HG03108 (cell line): ENCODE data around the gene DENND2C.
A peak's percentile ranks its signal among the peaks of the same experiment; 100 is the strongest.
"Not testable (repeated sequence)": the region's sequence is repeated elsewhere in the genome, so short reads cannot be mapped to it uniquely, and the experiment has no call there.

ENCODE experiments used
- ATAC-seq: cut with Tn5 transposase; IDR thresholded peaks from one replicate; pipeline ENCODE4 v1.9.1; 2021; ENCODE audit warnings: moderate library complexity; ENCODE audit not compliant: unreplicated experiment

Gene DENND2C

DNA sequence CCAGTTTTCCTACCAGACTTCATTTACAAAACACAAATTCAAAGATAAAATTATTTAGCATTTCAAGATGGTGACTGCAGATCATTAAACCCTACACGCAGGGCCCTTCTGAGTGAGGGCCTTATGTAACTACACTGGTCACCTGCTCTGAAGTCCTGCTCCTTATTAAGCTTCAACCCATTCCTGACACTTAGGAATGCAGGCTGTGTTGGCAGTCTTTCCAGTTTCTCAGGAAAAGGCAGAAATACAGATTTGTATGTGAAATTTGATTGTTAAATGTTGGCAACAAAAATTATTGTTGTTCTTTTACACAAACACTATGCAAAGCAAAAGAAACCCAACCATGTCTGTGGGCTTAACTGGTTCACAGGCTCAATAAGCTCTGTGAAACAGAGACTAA lies 62.6 kb downstream of the DENND2C start:
- ATAC-seq, result no peak

- ATAC-seq, result no peak
Observed at GRCh38 chr1:114597949-114598348, 71.9 kb downstream of the DENND2C start.

GRCh38 chr1:114595602-114596001 lies 74.2 kb downstream of the DENND2C start:
- ATAC-seq, result no peak

DNA sequence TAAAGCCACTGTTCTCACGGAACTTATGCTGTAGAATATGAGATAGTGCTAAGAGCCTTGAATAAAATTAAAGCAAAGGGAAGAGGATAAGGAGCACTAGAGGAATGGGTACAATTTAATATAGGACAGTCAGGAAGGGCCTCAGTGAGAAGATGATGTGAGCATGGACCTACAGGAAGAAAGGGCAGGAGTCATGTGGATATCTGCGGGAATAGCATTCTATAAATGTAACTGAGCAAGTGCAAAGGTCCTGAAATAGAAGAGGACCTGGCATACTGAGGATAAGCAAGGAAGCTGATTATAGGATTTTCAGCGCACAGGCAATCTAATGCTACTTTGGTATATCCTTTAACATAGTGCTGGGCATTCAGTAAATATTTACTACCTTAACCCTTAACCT lies 75.8 kb downstream of the DENND2C start:
- ATAC-seq, result no peak

DNA sequence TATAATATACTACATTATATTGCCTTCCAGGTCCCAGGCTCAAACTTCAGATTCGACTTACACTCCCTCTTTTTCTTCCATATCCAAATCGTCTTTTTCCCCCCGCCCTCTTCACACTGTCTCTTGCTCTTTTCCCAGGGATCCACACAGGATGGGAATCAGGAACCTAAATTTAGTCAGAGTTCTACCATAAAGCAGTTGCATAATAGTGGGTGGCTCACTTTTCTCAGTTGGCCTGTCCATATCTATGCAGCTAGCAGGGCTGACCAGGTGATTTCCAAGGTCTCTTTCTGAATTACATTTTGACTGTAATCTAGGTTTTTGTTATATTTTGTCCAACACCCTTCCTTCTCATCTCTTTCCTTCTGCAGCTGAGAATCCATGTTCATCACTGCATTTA lies 80.7 kb downstream of the DENND2C start:
- no peak for ATAC-seq

- no peak for ATAC-seq
Observed at GRCh38 chr1:114588196-114588689, 81.6 kb downstream of the DENND2C start.

DNA sequence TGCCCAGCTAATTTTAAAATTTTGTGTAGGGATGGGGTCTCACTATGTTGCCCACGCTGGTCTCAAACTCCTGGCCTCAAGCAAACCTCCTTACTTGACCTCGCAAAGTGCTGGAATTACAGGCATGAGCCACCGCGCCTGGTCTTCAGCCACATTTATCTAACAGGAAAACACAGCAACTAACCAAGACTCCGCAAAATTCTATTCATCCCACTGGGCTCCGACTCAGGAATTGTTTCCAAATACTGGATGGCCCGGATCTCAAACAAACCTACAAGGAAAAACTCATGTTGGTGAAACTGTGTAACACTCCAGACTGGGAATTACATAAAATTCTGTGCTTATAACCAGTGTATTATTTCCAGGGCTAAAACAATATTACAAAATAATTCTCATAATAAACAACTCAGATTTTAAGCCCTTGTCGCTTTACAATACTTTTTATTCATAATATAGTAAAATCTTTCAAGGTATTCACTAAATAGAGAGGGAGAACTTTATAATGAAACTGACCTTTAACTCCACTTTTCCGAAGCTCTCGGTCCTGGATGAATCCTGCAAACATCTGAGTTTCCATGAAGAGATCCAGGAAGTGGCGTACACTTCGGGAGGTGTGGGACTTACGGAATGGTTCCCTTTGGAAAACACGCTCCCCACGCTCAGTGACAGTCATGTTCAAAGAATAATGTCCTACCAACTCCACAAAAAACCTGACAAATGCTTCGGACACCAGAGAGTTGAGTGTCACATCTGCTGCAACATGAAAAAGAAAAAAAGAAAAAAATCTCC lies 82.5 kb downstream of the DENND2C start:
- no peak for ATAC-seq

GRCh38 chr1:114586513-114587047 lies 83.3 kb downstream of the DENND2C start:
- no peak for ATAC-seq

DNA sequence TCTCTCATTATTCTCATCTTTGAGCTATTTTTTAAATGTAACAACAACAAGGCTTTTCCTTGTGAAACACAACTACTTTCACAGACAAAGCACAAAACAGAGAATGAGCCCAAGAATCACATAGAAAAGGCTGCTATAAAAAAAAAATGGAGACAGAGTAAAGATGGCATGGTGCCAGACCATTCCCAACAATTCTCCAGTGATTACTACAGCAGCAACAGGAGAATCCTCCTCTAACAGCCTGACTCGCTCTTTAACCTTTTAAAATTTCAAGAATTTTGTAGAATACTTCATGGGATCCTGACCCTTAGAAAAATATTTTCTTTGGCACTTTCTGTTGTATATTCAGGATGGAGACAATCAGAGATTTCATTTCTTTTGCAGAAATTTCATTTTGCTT lies 84.6 kb downstream of the DENND2C start:
- ATAC-seq, result no peak

DNA sequence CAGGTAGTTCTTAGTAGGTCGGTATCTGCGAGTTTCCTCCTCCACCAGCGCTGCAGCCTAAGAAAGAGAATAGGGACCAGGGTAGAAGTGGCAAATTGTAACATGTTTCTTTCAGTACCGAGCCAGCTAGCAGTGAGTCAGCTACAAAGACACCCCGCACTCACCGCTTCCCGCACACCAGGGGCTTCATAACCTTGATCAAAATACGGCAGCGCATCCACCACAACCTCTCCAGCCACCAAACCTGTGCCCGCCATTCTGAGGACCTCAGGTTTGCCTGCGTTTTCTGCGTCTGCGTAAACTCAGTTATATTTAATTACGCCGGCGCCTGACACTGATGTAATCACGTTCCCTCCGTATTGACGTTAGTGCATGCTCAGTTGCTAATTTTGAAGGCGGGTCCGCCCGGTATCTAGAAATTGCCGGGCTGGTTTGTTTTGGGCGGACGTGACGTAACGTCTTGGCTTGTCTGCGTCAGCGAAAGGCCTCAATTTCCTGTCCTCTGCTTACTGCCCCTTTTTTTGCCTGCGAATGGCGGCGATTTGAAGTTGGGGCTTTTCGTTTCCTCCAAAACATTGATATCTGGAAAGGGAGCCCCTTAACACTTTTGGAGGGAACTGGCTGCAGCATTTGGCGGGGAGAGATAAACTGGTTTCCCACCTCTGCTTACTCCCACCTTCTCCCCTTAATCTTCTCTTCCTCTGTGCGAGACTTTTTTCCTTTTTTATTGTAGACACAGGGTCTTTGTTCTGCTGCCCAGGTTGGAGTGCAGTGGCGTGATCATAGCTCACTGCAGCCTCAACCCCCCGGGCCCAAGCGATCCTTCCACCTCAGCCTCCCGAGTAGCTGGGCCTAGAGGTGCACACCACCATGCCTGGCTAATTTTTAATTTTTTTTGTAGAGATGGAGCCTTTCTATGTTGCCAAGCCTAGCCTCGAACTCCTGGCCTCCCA lies 88.2 kb downstream of the DENND2C start, which contains the start of gene BCAS2:
TSS of gene BCAS2 (minus strand) at position 281 of the 953 bp plus-strand sequence. CDS start at position 257, 24 bp downstream.
- peak; percentile 99 for ATAC-seq

DNA sequence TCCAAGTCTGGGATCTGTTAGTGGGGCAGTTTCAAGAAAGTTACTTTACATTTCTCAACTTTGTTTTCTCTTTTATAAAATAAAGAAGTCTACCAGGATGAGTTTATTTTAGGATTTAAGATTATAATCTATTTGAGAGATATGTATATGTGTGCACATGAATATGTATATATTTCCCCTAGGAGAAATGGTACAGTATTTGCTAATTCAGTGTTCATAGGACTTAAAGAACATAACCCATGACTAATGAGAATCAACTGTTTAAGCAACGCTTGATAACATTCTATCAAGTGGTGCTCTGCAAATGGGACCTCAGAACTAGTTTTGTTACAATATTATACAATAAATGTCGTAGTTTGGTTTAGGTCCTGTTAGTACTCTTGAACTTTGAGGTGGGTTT lies 95.5 kb downstream of the DENND2C start:
- no peak for ATAC-seq

DNA sequence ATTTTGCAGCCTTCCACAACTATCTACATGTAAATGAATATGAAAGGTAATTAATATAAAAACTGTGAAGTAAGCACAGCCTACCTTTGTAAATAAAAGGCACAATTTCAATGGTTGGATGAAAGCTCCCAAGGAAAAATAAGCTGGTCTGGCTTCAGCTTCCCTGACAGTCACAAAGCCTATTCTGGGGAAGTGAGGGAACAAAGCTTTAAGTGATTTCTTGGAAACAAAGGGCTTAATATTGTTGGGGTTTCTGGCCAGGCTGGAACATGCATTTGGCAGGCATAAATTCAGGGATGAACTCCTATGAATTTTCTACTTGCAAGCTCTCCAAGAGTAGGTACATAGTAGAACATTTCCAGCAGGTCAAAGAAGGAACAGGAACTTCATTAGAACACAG lies 105.7 kb downstream of the DENND2C start:
- no peak for ATAC-seq

DNA sequence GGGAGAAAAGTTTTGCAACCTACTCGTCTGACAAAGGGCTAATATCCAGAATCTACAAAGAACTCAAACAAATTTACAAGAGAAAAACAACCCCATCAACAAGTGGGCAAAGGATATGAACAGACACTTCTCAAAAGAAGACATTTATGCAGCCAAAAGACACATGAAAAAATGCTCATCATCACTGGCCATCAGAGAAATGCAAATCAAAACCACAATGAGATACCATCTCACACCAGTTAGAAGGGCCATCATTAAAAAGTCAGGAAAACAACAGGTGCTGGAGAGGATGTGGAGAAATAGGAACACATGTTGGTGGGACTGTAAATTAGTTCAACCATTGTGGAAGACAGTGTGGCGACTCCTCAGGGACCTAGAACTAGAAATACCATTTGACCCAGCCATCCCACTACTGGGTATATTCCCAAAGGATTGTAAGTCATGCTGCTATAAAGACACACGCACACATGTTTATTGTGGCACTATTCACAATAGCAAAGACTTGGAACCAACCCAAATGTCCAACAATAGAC lies 106.8 kb downstream of the DENND2C start:
- not testable (repeated sequence) for ATAC-seq

GRCh38 chr1:114561333-114561732 lies 108.5 kb downstream of the DENND2C start:
- ATAC-seq, result no peak

DNA sequence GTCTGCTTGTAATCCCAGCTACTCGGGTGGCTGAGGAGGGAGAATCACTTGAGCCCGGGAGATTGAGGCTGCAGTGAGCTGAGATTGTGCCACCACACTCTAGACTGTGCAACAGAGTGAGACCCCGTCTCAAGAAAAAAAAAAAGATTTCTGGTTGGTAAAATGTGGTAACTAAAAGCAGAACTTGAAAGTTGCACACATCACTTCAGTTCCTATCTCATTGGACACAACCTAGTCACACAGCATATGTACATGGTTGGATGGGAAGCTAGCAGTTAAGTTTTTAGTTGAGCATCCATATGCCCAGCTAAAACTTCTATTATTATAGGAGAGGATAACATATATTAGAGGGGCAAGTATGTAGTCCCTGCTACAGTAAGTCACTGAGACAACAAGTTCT lies 110.5 kb downstream of the DENND2C start:
- no peak for ATAC-seq

DNA sequence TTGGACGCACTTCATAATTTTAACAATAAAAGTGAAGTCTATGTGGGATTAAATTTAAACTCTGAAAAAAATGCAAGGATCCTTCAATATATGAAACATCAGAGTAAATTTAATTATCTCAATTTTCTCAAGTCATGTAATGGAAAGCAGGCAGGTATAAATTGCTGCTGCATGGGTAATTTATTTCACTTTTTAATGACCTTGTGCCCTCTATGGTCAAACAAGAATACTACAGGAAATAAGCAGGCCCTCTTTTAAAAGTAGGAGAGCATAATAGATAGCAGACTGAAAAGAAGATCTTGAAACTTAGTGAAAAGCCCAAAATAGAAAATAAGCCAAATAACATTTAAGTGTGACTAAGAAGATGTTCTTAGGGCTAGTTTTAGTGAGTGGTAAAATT lies 111.3 kb downstream of the DENND2C start:
- peak; percentile 44 for ATAC-seq

GRCh38 chr1:114554577-114554976 lies 115.3 kb downstream of the DENND2C start:
- no peak for ATAC-seq

GRCh38 chr1:114552106-114552639 lies 117.7 kb downstream of the DENND2C start:
- no peak for ATAC-seq

DNA sequence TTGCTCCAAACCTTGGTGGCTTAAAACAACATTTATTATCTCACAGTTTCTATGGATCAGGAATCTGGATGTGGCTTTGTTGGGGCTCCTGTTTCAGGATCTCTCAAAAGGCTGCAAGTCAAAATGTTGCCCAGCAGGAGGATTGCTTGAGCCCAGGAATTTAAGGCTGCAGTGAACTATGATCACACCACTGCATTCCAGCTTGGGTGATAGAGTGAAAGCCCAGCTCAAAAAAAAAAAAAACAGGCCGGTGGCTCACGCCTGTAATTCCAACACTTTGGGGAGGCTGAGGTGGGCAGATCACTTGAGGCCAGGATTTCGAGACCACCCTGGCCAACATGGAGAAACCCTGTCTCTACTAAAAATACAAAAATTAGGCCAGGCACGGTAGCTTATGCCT lies 118.4 kb downstream of the DENND2C start:
- no peak for ATAC-seq

GRCh38 chr1:114550336-114550735 lies 119.5 kb downstream of the DENND2C start:
- ATAC-seq, result no peak

GRCh38 chr1:114549137-114549536 lies 120.7 kb downstream of the DENND2C start:
- no peak for ATAC-seq
